CD4-positive, alpha-beta T cell (primary cell): ENCODE data around the gene CASQ1. TPM values are rescaled to one million over a fixed set of nuclear protein-coding genes. Genes with fewer than 3 reads are reported as not detected.

Experiments
- ATAC-seq: fragments of 200-7000 bp; cut with Tn5 transposase; one replicate; pipeline ENCODE4 v1.10.0; 2022; ENCODE audit warnings: mild to moderate bottlenecking; ENCODE audit not compliant: poor library complexity
- CTCF ChIA-PET: fragments of 350-600 bp; sonication (Branson Sonifier 250); formaldehyde crosslinking; loops from one replicate; lab custom pipeline; 2021; ENCODE audit warnings: antibody characterized with exemption, inconsistent platforms; lab: Charles Lee
- POLR2A ChIA-PET: fragments of 350-600 bp; sonication (Branson Sonifier 250); formaldehyde crosslinking; loops from one replicate; lab custom pipeline; 2021; ENCODE audit warnings: antibody characterized with exemption, inconsistent platforms; lab: Charles Lee
- DNase-seq, 14 experiments: peaks; one replicate each; pipeline ENCODE4 v3.0.0-alpha.2; 2013 to 2020; ENCODE audit warnings: mixed read lengths in 2 of 14
- H3K27ac ChIP-seq, 2 donors: one replicate each; pipeline versions ENCODE4 v1.5.1 to v1.7.0; 2013; ENCODE audit warnings: low read length in 2 of 2, low read depth in 1 of 2, mild to moderate bottlenecking in 1 of 2
- H3K27me3 ChIP-seq, 2 experiments: 1 replicate in 1 of 2; 2 replicates in 1 of 2; pipeline versions ENCODE4 v1.6.1 to v1.7.0; 2013; ENCODE audit warnings: low read length in 2 of 2, control low read depth in 1 of 2, mild to moderate bottlenecking in 1 of 2, moderate library complexity in 1 of 2; ENCODE audit not compliant: insufficient read depth in 2 of 2, control insufficient read depth in 1 of 2
- H3K36me3 ChIP-seq: one replicate; pipeline ENCODE4 v1.6.1; 2013; ENCODE audit warnings: low read length, control low read depth; ENCODE audit not compliant: insufficient read depth
- H3K4me1 ChIP-seq: one replicate; pipeline ENCODE4 v1.6.1; 2013; ENCODE audit warnings: low read length, control low read depth; ENCODE audit not compliant: insufficient read depth
- H3K4me3 ChIP-seq: one replicate; pipeline ENCODE4 v1.5.1; 2013; ENCODE audit warnings: mild to moderate bottlenecking, low read length, moderate library complexity
- H3K9me3 ChIP-seq, 2 experiments: 1 replicate in 1 of 2; 2 replicates in 1 of 2; pipeline versions ENCODE4 v1.6.1 to v1.7.0; 2013; ENCODE audit warnings: low read length in 2 of 2, mild to moderate bottlenecking in 2 of 2, control low read depth in 1 of 2, moderate library complexity in 1 of 2; ENCODE audit not compliant: control insufficient read depth in 1 of 2, insufficient read depth in 1 of 2
- H3K27ac Mint-ChIP-seq: one replicate; pipeline ENCODE4 v1.8.0; 2020; ENCODE audit warnings: mixed read lengths
- H3K27me3 Mint-ChIP-seq: one replicate; pipeline ENCODE4 v1.8.0; 2021; ENCODE audit warnings: mixed read lengths
- H3K36me3 Mint-ChIP-seq: one replicate; pipeline ENCODE4 v1.8.0; 2021; ENCODE audit warnings: low read depth, mixed read lengths
- H3K4me1 Mint-ChIP-seq: one replicate; pipeline ENCODE4 v1.8.0; 2021; ENCODE audit warnings: low read depth, mixed read lengths
- H3K4me3 Mint-ChIP-seq: one replicate; pipeline ENCODE4 v1.8.0; 2020; ENCODE audit warnings: mild to moderate bottlenecking, mixed read lengths
- H3K9me3 Mint-ChIP-seq: one replicate; pipeline ENCODE4 v1.8.0; 2020; ENCODE audit warnings: mixed read lengths
- CTCF ChIP-seq: fragments of 200-600 bp; IDR thresholded peaks from one replicate; pipeline ENCODE4 v1.8.0; 2022; ENCODE audit warnings: antibody characterized with exemption, mild to moderate bottlenecking
- intact Hi-C, 2 experiments: fragments of 100-400 bp; cut with DNase I in 1 of 2; cut with micrococcal nuclease in 1 of 2; formaldehyde crosslinking; loops; one replicate each; pipeline versions ENCODE4 v1.15.1 to v1.9.0; 2023 to 2025; cut with DNase I, micrococcal nuclease
- total RNA-seq, 174 experiments: library from RNA in 2 of 174; stranded (reverse) in 2 of 174; gene quantifications; one replicate each; pipeline ENCODE4 v1.2.3 and lab custom pipeline; 2021 to 2026

The CASQ1 gene
- total RNA-seq, 2 experiments from 2014 or later = not detected

GRCh38 chr1:160193091-160193819 is 2.9 kb downstream of the CASQ1 start:
- H3K36me3 Mint-ChIP-seq = no peaks in the 10 kb centered on the region

GRCh38 chr1:160193832-160194736 is 3.7 kb downstream of the CASQ1 start:
- no peaks in the 10 kb centered on the region for H3K9me3 Mint-ChIP-seq
- Histone ChIP-seq H3K4me3 (no peak overlapping the region), H3K4me1 (peaks cover 7% of the 10 kb centered on the region), H3K27ac (no peak overlapping the region), H3K9me3 (no peaks in the 10 kb centered on the region), H3K27me3 (no peaks in the 10 kb centered on the region), H3K36me3 (no peaks in the 10 kb centered on the region)
- intact Hi-C loops = loop anchor here (1.0 to 10.0 kb wide), 7 partner anchors 58 to 413 kb away; no protein-coding TSS in a partner anchor
- ChIA-PET CTCF (interaction anchor here (0.6 to 3.2 kb wide), 16 partner anchors 25 to 183 kb away, joined by 3 to 22 read pairs (median 4); partner anchors contain the start of gene PEX19), POLR2A (interaction anchor here (1.0 kb wide), 1 partner anchor 97 kb away, joined by 4 read pairs; no protein-coding TSS in a partner anchor)
- no peaks in the 10 kb centered on the region for H3K27me3 Mint-ChIP-seq
- ATAC-seq = no peak
- H3K4me1 Mint-ChIP-seq = no peaks in the 10 kb centered on the region
- TF ChIP-seq CTCF = no peak
- no peaks in the 10 kb centered on the region for H3K36me3 Mint-ChIP-seq
- no peak overlapping the region for H3K4me3 Mint-ChIP-seq
- no peak overlapping the region for H3K27ac Mint-ChIP-seq
- DNase-seq = no peak

More at GRCh38 chr1:160193091-160193819, 2.9 kb downstream of the CASQ1 start:
- Mint-ChIP-seq H3K9me3 (no peaks in the 10 kb centered on the region), H3K27ac (no peak overlapping the region), H3K4me3 (no peak overlapping the region), H3K4me1 (no peaks in the 10 kb centered on the region), H3K27me3 (no peaks in the 10 kb centered on the region)
- ChIA-PET CTCF (interaction anchor here (0.6 to 3.2 kb wide), 15 partner anchors 26 to 183 kb away, joined by 3 to 22 read pairs (median 4); partner anchors contain the start of gene PEX19), POLR2A (interaction anchor here (1.0 kb wide), 1 partner anchor 98 kb away, joined by 4 read pairs; no protein-coding TSS in a partner anchor)
- intact Hi-C loops = loop anchor here (1.0 to 10.0 kb wide), 7 partner anchors 59 to 414 kb away; no protein-coding TSS in a partner anchor
- peak; percentile 89 for TF ChIP-seq CTCF
- Histone ChIP-seq H3K27me3 (no peaks in the 10 kb centered on the region), H3K9me3 (no peaks in the 10 kb centered on the region), H3K36me3 (no peaks in the 10 kb centered on the region), H3K4me3 (no peak overlapping the region), H3K27ac (no peak overlapping the region), H3K4me1 (peaks cover 7% of the 10 kb centered on the region)
- ATAC-seq (peak; percentile 95), DNase-seq (peak; percentile 62 to 88 (median 78))

GRCh38 chr1:160194737-160195059 is 4.3 kb downstream of the CASQ1 start:
- H3K4me1 Mint-ChIP-seq = no peaks in the 10 kb centered on the region
- H3K9me3 Mint-ChIP-seq = no peaks in the 10 kb centered on the region
- ChIA-PET POLR2A (interaction anchor here (1.6 kb wide), 1 partner anchor 97 kb away, joined by 5 read pairs; no protein-coding TSS in a partner anchor), CTCF (interaction anchor here (0.7 to 1.7 kb wide), 2 partner anchors 23 to 57 kb away, joined by 3 to 6 read pairs; no protein-coding TSS in a partner anchor)
- no peaks in the 10 kb centered on the region for H3K36me3 ChIP-seq
- peaks cover 7% of the 10 kb centered on the region for H3K4me1 ChIP-seq
- no peak overlapping the region for H3K4me3 ChIP-seq
- no peak overlapping the region for H3K27ac Mint-ChIP-seq
- no peak overlapping the region for H3K4me3 Mint-ChIP-seq
- ATAC-seq (no peak), DNase-seq (no peak)
- no peaks in the 10 kb centered on the region for H3K36me3 Mint-ChIP-seq
- no peaks in the 10 kb centered on the region for H3K9me3 ChIP-seq
- no peak overlapping the region for H3K27ac ChIP-seq
- H3K27me3 Mint-ChIP-seq = no peaks in the 10 kb centered on the region
- intact Hi-C loops = loop anchor here (5.0 to 10.0 kb wide), 3 partner anchors 92 to 413 kb away; no protein-coding TSS in a partner anchor
- TF ChIP-seq CTCF = no peak
- no peaks in the 10 kb centered on the region for H3K27me3 ChIP-seq
